ENCODE results near the gene TFDP2.

TFDP2 gene

DNA sequence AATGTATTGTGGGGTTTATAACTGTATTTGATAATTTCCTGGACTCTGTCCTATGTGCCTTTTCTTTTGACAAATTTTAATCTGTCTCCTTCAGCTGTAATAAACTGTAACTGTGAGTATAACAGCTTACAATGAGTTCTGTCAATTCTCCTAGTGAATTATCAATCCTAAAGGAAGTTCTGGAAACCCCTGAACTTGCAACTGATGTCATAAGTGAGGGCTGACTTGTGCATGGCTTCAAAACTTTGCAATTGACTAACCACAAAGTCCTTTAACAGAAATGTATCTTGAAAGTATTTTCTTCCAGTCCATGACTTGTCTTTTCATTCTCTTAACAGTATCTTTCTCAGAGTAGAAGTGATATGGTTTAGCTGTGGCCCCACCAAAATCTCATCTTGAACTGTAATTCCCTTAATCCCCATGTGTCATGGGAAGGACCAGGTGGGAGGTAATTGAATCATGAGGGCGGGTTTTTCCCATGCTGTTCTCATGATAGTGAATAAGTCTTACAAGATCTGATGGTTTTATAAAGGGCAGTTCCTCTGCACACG lies 108.3 kb downstream of the TFDP2 start:
- TF ChIP-seq ZNF624 (tag by site-specific recombination; IDR thresholded peaks at IDR 0.05) (no peak), ZSCAN23 (tag by site-specific recombination; IDR thresholded peaks at IDR 0.05) (no peak), ZNF747 (tag by site-specific recombination; IDR thresholded peaks at IDR 0.05) (no peak)
- TF ChIP-seq, protein P1, sequence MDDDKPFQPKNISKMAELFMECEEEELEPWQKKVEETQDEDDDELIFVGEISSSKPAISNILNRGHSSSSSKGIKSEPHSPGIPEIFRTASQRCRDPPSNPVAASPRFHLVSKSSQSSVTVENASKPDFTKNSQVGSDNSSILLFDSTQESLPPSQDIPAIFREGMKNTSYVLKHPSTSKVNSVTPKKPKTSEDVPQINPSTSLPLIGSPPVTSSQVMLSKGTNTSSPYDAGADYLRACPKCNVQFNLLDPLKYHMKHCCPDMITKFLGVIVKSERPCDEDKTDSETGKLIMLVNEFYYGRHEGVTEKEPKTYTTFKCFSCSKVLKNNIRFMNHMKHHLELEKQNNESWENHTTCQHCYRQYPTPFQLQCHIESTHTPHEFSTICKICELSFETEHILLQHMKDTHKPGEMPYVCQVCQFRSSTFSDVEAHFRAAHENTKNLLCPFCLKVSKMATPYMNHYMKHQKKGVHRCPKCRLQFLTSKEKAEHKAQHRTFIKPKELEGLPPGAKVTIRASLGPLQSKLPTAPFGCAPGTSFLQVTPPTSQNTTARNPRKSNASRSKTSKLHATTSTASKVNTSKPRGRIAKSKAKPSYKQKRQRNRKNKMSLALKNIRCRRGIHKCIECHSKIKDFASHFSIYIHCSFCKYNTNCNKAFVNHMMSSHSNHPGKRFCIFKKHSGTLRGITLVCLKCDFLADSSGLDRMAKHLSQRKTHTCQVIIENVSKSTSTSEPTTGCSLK (tag by site-specific recombination; IDR thresholded peaks at IDR 0.05): no peak
- CTCF ChIA-PET: no interaction called here
- Histone ChIP-seq H3K36me3 (ENCODE audit: control insufficient read depth in 2 of 2, insufficient read depth in 1 of 2, low read length in 2 of 2) (no peaks in the 10 kb centered on the region), H3K4me1 (ENCODE audit: control insufficient read depth, insufficient read depth, low read length) (no peaks in the 10 kb centered on the region), H3K9me3 (ENCODE audit: control insufficient read depth, insufficient read depth, low read depth, low read length) (no peaks in the 10 kb centered on the region), H3K27ac (ENCODE audit: extremely low read depth, low read depth, low read length) (no peak overlapping the region), H3K4me3 (ENCODE audit: low read depth, low read length) (no peak overlapping the region)
- POLR2A ChIA-PET: no interaction called here

DNA sequence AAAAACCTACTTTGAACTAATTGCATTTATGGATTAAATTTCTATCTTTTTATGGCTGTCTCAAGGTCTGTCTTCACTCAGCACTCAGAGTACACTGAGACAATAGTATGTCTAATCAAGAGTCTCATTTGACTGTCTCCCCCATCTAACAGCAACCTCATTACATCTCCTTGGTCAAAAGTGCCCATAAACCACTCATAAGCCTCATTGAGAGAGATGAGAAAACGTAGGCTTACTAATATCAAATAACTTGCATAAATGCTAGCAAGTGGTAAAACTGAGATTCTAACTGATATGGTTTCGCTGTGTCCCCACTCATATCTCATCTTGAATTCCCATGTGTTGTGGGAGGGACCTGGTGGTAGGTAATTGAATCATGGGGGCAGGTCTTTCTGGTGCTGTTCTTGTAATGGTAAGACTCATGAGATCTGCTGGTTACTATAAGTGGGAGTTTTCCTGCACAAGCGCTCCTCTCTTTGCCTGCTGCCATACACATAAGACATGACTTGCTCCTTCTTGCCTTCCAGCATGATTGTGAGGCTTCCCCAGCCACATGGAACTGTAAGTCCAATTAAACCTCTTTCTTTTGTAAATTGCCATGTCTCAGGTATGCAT lies 113.9 kb downstream of the TFDP2 start:
- Histone ChIP-seq H3K27ac (ENCODE audit: extremely low read depth, low read depth, low read length) (no peak overlapping the region), H3K4me1 (ENCODE audit: control insufficient read depth, insufficient read depth, low read length) (no peaks in the 10 kb centered on the region), H3K4me3 (ENCODE audit: low read depth, low read length) (no peak overlapping the region), H3K36me3 (ENCODE audit: control insufficient read depth in 2 of 2, insufficient read depth in 1 of 2, low read length in 2 of 2) (no peaks in the 10 kb centered on the region), H3K9me3 (ENCODE audit: control insufficient read depth, insufficient read depth, low read depth, low read length) (no peaks in the 10 kb centered on the region)
- ChIA-PET CTCF (interaction anchor here (0.6 to 0.7 kb wide), 3 partner anchors 8 to 596 kb away, joined by 3 to 5 read pairs (median 4); no protein-coding TSS in a partner anchor), POLR2A (no interaction called here)
- no peak for TF ChIP-seq ZNF785 (tag by site-specific recombination; IDR thresholded peaks at IDR 0.05)
- no peak for TF ChIP-seq ZNF132 (tag by site-specific recombination; IDR thresholded peaks at IDR 0.05; ENCODE audit: borderline replicate concordance)

DNA sequence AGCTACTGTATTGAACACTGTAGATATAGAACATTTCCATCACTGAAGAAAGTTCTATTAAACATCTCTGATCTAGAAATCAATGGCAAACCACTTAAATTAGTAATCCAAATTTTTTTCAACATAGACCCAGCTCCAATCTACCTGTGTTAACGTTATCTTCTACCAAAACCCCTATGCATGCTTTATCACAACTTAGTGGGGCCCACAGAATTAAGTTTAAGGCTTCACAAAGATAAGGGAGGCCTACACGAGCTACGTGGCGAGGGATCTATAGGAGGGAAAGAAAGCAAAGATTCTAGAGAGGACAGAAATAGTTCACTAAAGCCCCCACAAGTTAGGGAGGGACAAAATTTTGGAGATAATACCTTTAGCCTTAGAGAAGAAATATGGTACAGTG lies 116.1 kb downstream of the TFDP2 start:
- no peak overlapping the region for H3K27ac ChIP-seq (ENCODE audit: extremely low read depth, low read depth, low read length)
- no peaks in the 10 kb centered on the region for H3K4me1 ChIP-seq (ENCODE audit: control insufficient read depth, insufficient read depth, low read length)
- no peaks in the 10 kb centered on the region for H3K9me3 ChIP-seq (ENCODE audit: control insufficient read depth, insufficient read depth, low read depth, low read length)
- no peak overlapping the region for H3K4me3 ChIP-seq (ENCODE audit: low read depth, low read length)
- H3K36me3 ChIP-seq (ENCODE audit: control insufficient read depth in 2 of 2, insufficient read depth in 1 of 2, low read length in 2 of 2): no peaks in the 10 kb centered on the region
- ChIA-PET CTCF (no interaction called here), POLR2A (no interaction called here)
- TF ChIP-seq SETDB1 (IDR thresholded peaks at IDR 0.05; ENCODE audit: insufficient read length, low read length) (no peak), ZNF24 (tag by site-specific recombination; IDR thresholded peaks at IDR 0.05) (no peak), ZNF433 (tag by site-specific recombination; IDR thresholded peaks at IDR 0.05; ENCODE audit: low read depth) (no peak), ZNF837 (tag by site-specific recombination; IDR thresholded peaks at IDR 0.05) (no peak)

DNA sequence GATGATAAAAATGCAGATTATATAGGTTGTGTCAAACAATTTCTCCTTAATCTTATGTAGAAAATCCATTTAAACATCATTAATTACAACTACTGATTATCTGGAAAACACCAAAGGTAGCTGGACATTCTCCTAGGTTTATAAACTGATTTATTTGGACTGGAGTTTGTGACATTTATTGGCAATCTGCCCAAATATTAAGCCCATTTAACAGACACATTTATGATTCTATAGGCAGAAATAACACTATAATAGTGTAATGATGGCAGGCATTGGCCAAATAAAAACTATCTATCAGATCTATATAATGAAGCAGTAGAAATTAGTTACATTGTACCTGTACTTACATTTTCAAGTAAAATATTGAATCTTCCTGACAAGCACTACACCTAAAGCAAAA lies 117.8 kb downstream of the TFDP2 start:
- no peaks in the 10 kb centered on the region for H3K4me1 ChIP-seq (ENCODE audit: control insufficient read depth, insufficient read depth, low read length)
- ChIA-PET CTCF (no interaction called here), POLR2A (no interaction called here)
- H3K9me3 ChIP-seq (ENCODE audit: control insufficient read depth, insufficient read depth, low read depth, low read length): no peaks in the 10 kb centered on the region
- no peak overlapping the region for H3K4me3 ChIP-seq (ENCODE audit: low read depth, low read length)
- TF ChIP-seq ZNF707 (tag by site-specific recombination; IDR thresholded peaks at IDR 0.05): no peak
- TF ChIP-seq, protein P2, sequence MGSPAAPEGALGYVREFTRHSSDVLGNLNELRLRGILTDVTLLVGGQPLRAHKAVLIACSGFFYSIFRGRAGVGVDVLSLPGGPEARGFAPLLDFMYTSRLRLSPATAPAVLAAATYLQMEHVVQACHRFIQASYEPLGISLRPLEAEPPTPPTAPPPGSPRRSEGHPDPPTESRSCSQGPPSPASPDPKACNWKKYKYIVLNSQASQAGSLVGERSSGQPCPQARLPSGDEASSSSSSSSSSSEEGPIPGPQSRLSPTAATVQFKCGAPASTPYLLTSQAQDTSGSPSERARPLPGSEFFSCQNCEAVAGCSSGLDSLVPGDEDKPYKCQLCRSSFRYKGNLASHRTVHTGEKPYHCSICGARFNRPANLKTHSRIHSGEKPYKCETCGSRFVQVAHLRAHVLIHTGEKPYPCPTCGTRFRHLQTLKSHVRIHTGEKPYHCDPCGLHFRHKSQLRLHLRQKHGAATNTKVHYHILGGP (tag by site-specific recombination; IDR thresholded peaks at IDR 0.05): no peak
- TF ChIP-seq ZIC2 (tag by site-specific recombination; IDR thresholded peaks at IDR 0.05): no peak
- no peak for TF ChIP-seq ZNF843 (tag by site-specific recombination; IDR thresholded peaks at IDR 0.05)
- TF ChIP-seq GFI1B (tag by site-specific recombination; IDR thresholded peaks at IDR 0.05): no peak
- H3K27ac ChIP-seq (ENCODE audit: extremely low read depth, low read depth, low read length): no peak overlapping the region
- H3K36me3 ChIP-seq (ENCODE audit: control insufficient read depth in 2 of 2, insufficient read depth in 1 of 2, low read length in 2 of 2): no peaks in the 10 kb centered on the region
